Neural progenitor cell (in vitro differentiated cells): Measurements from ENCODE around the gene GRIFIN. TPM values are rescaled to one million over a fixed set of nuclear protein-coding genes. Genes with fewer than 3 reads are reported as not detected.

Experiments used
- DNase-seq: peaks from one replicate; pipeline ENCODE4 v3.0.0-alpha.2; 2016; ENCODE audit warnings: low spot score
- H2AFZ ChIP-seq: fragments of 200-600 bp; sonication (generic); replicated peaks from 2 replicates; pipeline ENCODE4 v1.6.1; 2016; ENCODE audit warnings: antibody characterized with exemption
- H3F3A ChIP-seq: fragments of 200-600 bp; sonication (generic); 2 replicates; pipeline ENCODE4 v1.6.1; 2016; ENCODE audit warnings: antibody characterized with exemption, low read depth
- H3K27ac ChIP-seq: fragments of 200-600 bp; sonication (generic); 2 replicates; pipeline ENCODE4 v1.5.1; 2016; ENCODE audit warnings: mild to moderate bottlenecking
- H3K27me3 ChIP-seq: fragments of 200-600 bp; sonication (generic); 2 replicates; pipeline ENCODE4 v1.6.1; 2016; ENCODE audit warnings: mild to moderate bottlenecking, moderate library complexity
- H3K36me3 ChIP-seq: fragments of 200-600 bp; sonication (generic); 2 replicates; pipeline ENCODE4 v1.5.1; 2016
- H3K4me1 ChIP-seq: fragments of 200-600 bp; sonication (generic); 2 replicates; pipeline ENCODE4 v1.6.1; 2016; ENCODE audit warnings: mixed run types
- H3K4me2 ChIP-seq: fragments of 200-600 bp; sonication (generic); 2 replicates; pipeline ENCODE4 v1.6.1; 2016
- H3K4me3 ChIP-seq: fragments of 200-600 bp; sonication (generic); 2 replicates; pipeline ENCODE4 v1.5.1; 2016
- H3K79me2 ChIP-seq: fragments of 200-600 bp; sonication (generic); 2 replicates; pipeline ENCODE4 v1.6.1; 2016; ENCODE audit warnings: low read depth
- H3K9ac ChIP-seq: fragments of 200-600 bp; sonication (generic); 2 replicates; pipeline ENCODE4 v1.6.1; 2016
- H3K9me3 ChIP-seq: fragments of 200-600 bp; sonication (generic); 2 replicates; pipeline ENCODE4 v1.5.1; 2016; ENCODE audit warnings: low read depth
- H4K20me1 ChIP-seq: fragments of 200-600 bp; sonication (generic); 2 replicates; pipeline ENCODE4 v1.6.1; 2016; ENCODE audit warnings: low read depth
- H3K27ac Mint-ChIP-seq: 3 replicates; pipeline ENCODE4 v1.8.0; 2021; ENCODE audit warnings: mixed read lengths
- H3K27me3 Mint-ChIP-seq: 2 replicates; pipeline ENCODE4 v1.8.0; 2022; ENCODE audit warnings: low read depth, mild to moderate bottlenecking, inconsistent platforms, moderate library complexity, mixed read lengths; ENCODE audit not compliant: insufficient read depth
- H3K36me3 Mint-ChIP-seq: 3 replicates; pipeline ENCODE4 v1.8.0; 2021; ENCODE audit warnings: mixed read lengths
- H3K4me1 Mint-ChIP-seq: 3 replicates; pipeline ENCODE4 v1.8.0; 2021; ENCODE audit warnings: mixed read lengths
- H3K4me3 Mint-ChIP-seq: 3 replicates; pipeline ENCODE4 v1.8.0; 2021; ENCODE audit warnings: mild to moderate bottlenecking, moderate library complexity, mixed read lengths
- H3K9me3 Mint-ChIP-seq: 3 replicates; pipeline ENCODE4 v1.8.0; 2020; ENCODE audit warnings: mixed read lengths
- CTCF ChIP-seq: fragments of 200-600 bp; sonication (generic); IDR thresholded peaks from 2 replicates; pipeline ENCODE4 v1.5.1; 2017; ENCODE audit warnings: antibody characterized with exemption, mild to moderate bottlenecking
- EZH2 ChIP-seq: fragments of 200-600 bp; sonication (generic); IDR thresholded peaks from 2 replicates; pipeline ENCODE4 v1.6.1; 2017; ENCODE audit warnings: antibody characterized with exemption, mild to moderate bottlenecking, moderate library complexity
- EZH2phosphoT487 ChIP-seq: fragments of 200-600 bp; sonication (generic); IDR thresholded peaks from 2 replicates; pipeline ENCODE4 v1.6.1; 2017; ENCODE audit warnings: antibody characterized with exemption
- total RNA-seq: library from RNA; depleted of rRNA; stranded (reverse); fragments of >200 nt; gene quantifications from 2 replicates; pipeline ENCODE4 v1.2.3, GENCODE V29; 2015; ENCODE audit warnings: low replicate concordance

GRIFIN gene
- total RNA-seq, 1 donor from 2014 or later = not detected

- peak within 1 kb of the TSS; percentile 43 for H3K9ac ChIP-seq
- H3K27me3 Mint-ChIP-seq = peaks cover 13% of the 10 kb centered on the region
- no peaks in the 10 kb centered on the region for H3K9me3 ChIP-seq
- H3K27ac ChIP-seq = no peak within 1 kb of the TSS
- H3K36me3 Mint-ChIP-seq = peaks cover 2% of the 10 kb centered on the region
- H3K4me3 Mint-ChIP-seq = peak within 1 kb of the TSS; percentile 96
- peak within 1 kb of the TSS; percentile 74 for H3K4me3 ChIP-seq
- H3K4me1 Mint-ChIP-seq = peaks cover 51% of the 10 kb centered on the region
- peak within 1 kb of the TSS; percentile 93 for H3K4me2 ChIP-seq
- no peak within 1 kb of the TSS for H2AFZ ChIP-seq
- DNase-seq = peak; percentile 97
- peaks cover 10% of the 10 kb centered on the region for H3K27me3 ChIP-seq
- H3K79me2 ChIP-seq = peaks cover 41% of the 10 kb centered on the region
- H3K27ac Mint-ChIP-seq = peak within 1 kb of the TSS; percentile 69
- TF ChIP-seq CTCF = no peak
- TF ChIP-seq EZH2 = no peak
- no peak for TF ChIP-seq EZH2phosphoT487
- H3F3A ChIP-seq = peaks cover 51% of the 10 kb centered on the region
- H3K36me3 ChIP-seq = no peaks in the 10 kb centered on the region
- peaks cover 53% of the 10 kb centered on the region for H3K4me1 ChIP-seq
- peaks cover 43% of the 10 kb centered on the region for H4K20me1 ChIP-seq
- H3K9me3 Mint-ChIP-seq = no peaks in the 10 kb centered on the region
Observed at GRCh38 chr7:2519119-2519930, 43.1 kb upstream of the GRIFIN start, which contains the start of gene LFNG. LFNG (plus strand) TSS chr7:2519774; CDS start chr7:2519862, 88 bp downstream.

- DNase-seq = peak; percentile 71
- no peaks in the 10 kb centered on the region for H3K9me3 Mint-ChIP-seq
- Histone ChIP-seq H3K27ac (no peak overlapping the region), H3K36me3 (no peaks in the 10 kb centered on the region), H3K79me2 (peaks cover 38% of the 10 kb centered on the region), H3K4me1 (peaks cover 53% of the 10 kb centered on the region), H3K4me3 (peak overlapping the region; percentile 49), H3K9ac (no peak overlapping the region), H3F3A (peaks cover 47% of the 10 kb centered on the region), H3K27me3 (peaks cover 10% of the 10 kb centered on the region), H3K4me2 (peak overlapping the region; percentile 93), H3K9me3 (no peaks in the 10 kb centered on the region), H2AFZ (no peak overlapping the region), H4K20me1 (peaks cover 38% of the 10 kb centered on the region)
- H3K4me1 Mint-ChIP-seq = peaks cover 48% of the 10 kb centered on the region
- peak overlapping the region; percentile 85 for H3K4me3 Mint-ChIP-seq
- TF ChIP-seq EZH2phosphoT487 (no peak), CTCF (no peak), EZH2 (no peak)
- H3K27ac Mint-ChIP-seq = no peak overlapping the region
- peaks cover 13% of the 10 kb centered on the region for H3K27me3 Mint-ChIP-seq
- H3K36me3 Mint-ChIP-seq = peaks cover 2% of the 10 kb centered on the region
Observed at GRCh38 chr7:2518737-2519118, 42.5 kb upstream of the GRIFIN start.

GRCh38 chr7:2517678-2518507, 41.7 kb upstream of the GRIFIN start:
- TF ChIP-seq EZH2 = no peak
- TF ChIP-seq EZH2phosphoT487 = no peak
- TF ChIP-seq CTCF = no peak
- Histone ChIP-seq H3K27me3 (peaks cover 10% of the 10 kb centered on the region), H4K20me1 (peaks cover 30% of the 10 kb centered on the region), H3K79me2 (peaks cover 30% of the 10 kb centered on the region), H3K36me3 (no peaks in the 10 kb centered on the region), H3K9me3 (no peaks in the 10 kb centered on the region), H3F3A (peaks cover 38% of the 10 kb centered on the region), H3K4me1 (peaks cover 50% of the 10 kb centered on the region), H3K9ac (no peak overlapping the region), H3K4me2 (peak overlapping the region; percentile 93), H3K4me3 (peak overlapping the region; percentile 49), H2AFZ (no peak overlapping the region), H3K27ac (no peak overlapping the region)
- Mint-ChIP-seq H3K27me3 (peaks cover 16% of the 10 kb centered on the region), H3K9me3 (no peaks in the 10 kb centered on the region), H3K4me1 (peaks cover 45% of the 10 kb centered on the region), H3K4me3 (peak overlapping the region; percentile 82), H3K27ac (peak overlapping the region; percentile 72), H3K36me3 (peaks cover 2% of the 10 kb centered on the region)
- DNase-seq = no peak
